Stromal cell of bone marrow (primary cell): ENCODE data around the gene RUNX1.

Source experiments
- DNase-seq: peaks from one replicate; pipeline ENCODE4 v3.0.0-alpha.2; 2012; ENCODE audit warnings: low read depth

Gene RUNX1

DNA sequence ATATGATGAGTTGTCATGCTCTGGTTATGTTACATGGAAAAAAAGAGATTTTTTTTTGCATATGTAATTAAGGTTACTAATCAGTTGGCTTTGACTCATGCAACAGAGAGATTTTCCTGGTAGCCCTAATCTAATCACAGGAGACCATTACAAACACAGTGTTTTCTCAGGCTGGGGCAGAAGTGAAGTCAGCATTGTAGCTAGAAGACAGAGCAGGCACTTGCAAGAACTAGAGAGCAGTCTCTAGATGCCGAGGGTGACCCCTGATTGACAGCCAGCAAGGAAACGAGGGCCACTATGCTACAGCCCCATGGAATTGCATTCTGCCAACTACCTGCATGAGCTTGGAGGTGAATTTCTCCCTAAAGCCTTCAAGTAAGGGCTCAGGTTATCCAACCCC, 151.3 kb downstream of the RUNX1 start:
- no peak for DNase-seq

DNA sequence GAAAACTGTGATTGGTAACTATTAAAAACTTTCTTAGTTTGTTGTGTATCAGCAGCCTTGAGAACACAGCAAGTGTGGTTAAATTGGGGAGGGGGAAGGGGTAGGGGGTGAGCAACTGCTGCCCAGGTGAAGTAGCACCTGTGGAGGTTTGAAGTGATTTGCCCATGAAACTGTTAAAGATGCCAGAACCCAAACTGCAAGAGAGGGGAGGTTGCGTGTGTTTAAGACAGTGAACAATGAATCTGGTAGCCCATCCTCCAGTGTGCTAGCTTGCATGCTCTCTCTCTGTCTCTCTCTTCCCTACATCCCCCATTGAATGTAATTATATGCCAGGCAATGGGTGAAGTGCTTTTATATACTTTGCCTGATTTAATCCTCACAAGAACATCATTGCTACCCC, 154.7 kb downstream of the RUNX1 start:
- no peak for DNase-seq

GRCh38 chr21:34892209-34892608, 156.9 kb downstream of the RUNX1 start:
- DNase-seq = no peak

DNA sequence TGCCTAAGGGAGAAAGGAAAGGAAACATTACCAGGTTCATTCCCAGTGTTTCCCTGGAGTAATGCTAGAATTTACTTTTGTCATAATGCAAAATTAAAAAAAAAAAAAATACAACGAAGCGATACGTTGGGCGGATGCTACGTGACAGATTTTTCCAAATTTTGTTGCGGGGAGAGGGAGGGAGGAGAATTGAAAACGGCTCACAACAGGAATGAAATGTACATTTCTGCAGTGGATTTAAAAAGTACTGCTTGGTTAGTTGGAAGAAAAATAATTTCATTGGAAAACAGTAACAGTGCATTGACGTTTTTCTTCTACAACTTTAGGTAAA, 157.5 kb downstream of the RUNX1 start:
- no peak for DNase-seq

DNA sequence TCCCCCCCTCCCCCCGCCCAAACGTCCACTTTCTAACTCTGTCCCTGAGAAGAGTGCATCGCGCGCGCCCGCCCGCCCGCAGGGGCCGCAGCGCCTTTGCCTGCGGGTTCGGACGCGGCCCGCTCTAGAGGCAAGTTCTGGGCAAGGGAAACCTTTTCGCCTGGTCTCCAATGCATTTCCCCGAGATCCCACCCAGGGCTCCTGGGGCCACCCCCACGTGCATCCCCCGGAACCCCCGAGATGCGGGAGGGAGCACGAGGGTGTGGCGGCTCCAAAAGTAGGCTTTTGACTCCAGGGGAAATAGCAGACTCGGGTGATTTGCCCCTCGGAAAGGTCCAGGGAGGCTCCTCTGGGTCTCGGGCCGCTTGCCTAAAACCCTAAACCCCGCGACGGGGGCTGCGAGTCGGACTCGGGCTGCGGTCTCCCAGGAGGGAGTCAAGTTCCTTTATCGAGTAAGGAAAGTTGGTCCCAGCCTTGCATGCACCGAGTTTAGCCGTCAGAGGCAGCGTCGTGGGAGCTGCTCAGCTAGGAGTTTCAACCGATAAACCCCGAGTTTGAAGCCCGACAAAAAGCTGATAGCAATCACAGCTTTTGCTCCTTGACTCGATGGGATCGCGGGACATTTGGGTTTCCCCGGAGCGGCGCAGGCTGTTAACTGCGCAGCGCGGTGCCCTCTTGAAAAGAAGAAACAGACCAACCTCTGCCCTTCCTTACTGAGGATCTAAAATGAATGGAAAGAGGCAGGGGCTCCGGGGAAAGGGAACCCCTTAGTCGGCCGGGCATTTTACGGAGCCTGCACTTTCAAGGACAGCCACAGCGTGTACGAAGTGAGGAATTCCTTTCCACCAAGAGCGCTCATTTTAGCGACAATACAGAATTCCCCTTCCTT, 158.1 kb downstream of the RUNX1 start:
- DNase-seq = no peak

- DNase-seq = no peak
These were observed 158.7 kb downstream of the RUNX1 start for GRCh38 chr21:34890470-34890723.

GRCh38 chr21:34889676-34890469, 159.2 kb downstream of the RUNX1 start:
- peak; percentile 43 for DNase-seq

DNA sequence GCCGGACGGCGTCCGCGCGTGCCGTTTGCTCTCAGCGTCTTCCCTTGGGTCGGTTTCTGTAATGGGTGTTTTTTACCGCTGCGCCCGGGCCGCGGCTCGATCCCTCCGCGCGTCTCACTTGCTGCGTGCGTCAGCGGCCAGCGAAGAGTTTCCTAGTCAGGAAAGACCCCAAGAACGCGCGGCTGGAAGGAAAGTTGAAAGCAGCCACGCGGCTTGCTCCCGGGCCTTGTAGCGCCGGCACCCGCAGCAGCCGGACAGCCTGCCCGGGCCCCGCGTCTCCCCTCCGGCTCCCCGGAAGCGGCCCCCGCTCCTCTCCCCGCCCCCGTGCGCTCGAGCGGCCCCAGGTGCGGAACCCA, 159.8 kb downstream of the RUNX1 start:
- peak; percentile 40 for DNase-seq

GRCh38 chr21:34888569-34889319, 160.4 kb downstream of the RUNX1 start:
- peak; percentile 95 for DNase-seq

GRCh38 chr21:34887725-34888568, 161.2 kb downstream of the RUNX1 start:
- DNase-seq = peak; percentile 91

DNA sequence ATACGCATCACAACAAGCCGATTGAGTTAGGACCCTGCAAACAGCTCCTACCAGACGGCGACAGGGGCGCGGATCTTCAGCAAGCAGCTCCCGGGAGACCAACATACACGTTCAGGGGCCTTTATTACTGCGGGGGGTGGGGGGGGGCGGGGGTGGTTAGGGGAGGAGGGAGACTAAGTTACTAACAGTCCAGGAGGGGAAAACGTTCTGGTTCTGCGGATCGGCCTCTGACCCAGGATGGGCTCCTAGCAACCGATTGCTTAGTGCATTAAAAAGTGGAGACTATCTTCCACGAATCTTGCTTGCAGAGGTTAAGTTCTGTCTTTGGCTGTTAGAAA, 162.0 kb downstream of the RUNX1 start:
- no peak for DNase-seq

- no peak for DNase-seq
These were observed 162.6 kb downstream of the RUNX1 start for GRCh38 chr21:34886240-34887104.

DNA sequence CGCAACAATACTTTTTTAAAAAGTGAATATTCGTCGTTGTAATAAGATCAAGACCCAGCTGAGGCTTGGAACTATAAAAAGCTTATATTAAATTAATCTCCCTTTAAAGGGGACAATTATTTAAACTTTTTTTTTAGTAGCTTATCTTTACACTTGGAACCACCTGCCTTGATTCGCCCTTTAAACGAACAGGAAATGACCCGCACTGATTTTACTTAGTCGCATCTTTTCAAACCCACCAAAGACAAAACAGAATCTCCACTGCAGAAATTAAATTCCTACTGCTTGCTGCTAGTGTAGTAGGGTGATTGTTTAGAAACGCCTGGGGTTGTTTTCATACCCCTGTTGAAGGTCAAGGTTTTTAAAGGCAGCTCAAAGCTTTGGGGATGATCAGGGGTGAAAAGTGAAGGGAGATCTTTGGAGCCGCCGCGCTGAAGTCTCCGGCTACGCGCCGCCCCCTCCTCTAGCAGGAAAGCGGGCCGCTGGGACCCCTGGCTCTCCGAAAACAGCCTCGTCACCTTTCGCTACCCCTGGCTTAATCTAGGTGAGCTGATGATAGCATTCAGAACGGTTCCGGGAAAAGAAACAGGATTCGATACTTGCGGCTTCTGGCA, 163.4 kb downstream of the RUNX1 start:
- DNase-seq = no peak

DNA sequence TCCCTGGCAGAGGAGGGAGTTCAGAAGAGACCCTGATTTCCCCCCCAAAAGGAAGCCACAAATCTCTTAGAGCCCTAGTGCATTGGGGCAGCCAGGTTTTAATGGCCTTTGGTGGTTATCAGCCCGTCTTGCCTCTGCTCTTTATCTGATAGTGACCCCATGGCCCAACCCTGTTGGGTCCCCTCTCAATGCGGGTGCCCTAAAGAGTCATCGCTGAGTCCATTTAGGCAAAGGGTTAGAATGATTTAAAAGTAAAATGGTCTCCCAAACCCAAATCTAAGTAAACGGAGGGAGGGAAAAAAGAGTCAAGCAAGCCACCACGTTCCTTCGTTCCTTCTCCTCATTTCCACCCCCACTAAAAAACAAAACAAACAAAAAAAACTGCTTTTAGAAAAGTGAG, 164.0 kb downstream of the RUNX1 start:
- DNase-seq = no peak

- DNase-seq = no peak
These were observed 164.7 kb downstream of the RUNX1 start for GRCh38 chr21:34884346-34884929.

GRCh38 chr21:34883491-34884271, 165.4 kb downstream of the RUNX1 start:
- DNase-seq = no peak

GRCh38 chr21:34882719-34883131, 166.4 kb downstream of the RUNX1 start:
- DNase-seq = no peak

- DNase-seq = peak; percentile 77
These were observed 167.2 kb downstream of the RUNX1 start for GRCh38 chr21:34881839-34882371.

DNA sequence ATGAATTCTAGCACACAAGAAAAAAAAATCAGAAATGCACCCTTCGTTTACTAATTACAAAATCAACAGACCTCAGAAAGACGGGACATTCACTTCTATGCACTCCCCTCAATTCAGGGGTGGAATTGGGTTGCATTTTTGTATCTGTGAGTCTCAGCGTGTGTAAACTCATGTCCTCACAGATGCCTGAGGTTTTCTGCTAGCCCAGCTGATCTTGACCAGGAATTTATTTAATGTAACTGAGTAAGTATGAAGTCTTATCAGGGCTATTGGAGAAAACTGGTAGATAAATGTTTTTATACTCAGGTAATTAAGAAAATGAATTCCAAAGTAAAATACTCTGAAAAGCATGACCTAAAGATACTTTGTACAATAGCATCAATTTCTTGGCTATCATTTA, 167.7 kb downstream of the RUNX1 start:
- DNase-seq = no peak
